ENCODE data around the gene CYB561. TPM values are rescaled to one million over a fixed set of nuclear protein-coding genes. Genes with fewer than 3 reads are reported as not detected.

Gene CYB561
- total RNA-seq, 1 donor from 2014 or later = 24.5 TPM

- H3K4me3 ChIP-seq (ENCODE audit: low read depth, low read length) = no peak overlapping the region
- H3K27me3 ChIP-seq (ENCODE audit: control insufficient read depth, insufficient read depth, low read length) = no peaks in the 10 kb centered on the region
- H3K36me3 ChIP-seq (ENCODE audit: control insufficient read depth, insufficient read depth, low read length) = peaks cover 5% of the 10 kb centered on the region
- FAIRE-seq (no peak), DNase-seq (ENCODE audit: low read depth) (no peak)
- no peak for TF ChIP-seq CTCF (IDR thresholded peaks at IDR 0.05; ENCODE audit: insufficient read depth, low read length, severe bottlenecking)
Observed at GRCh38 chr17:63436523-63437110, 9.5 kb downstream of the CYB561 start.

GRCh38 chr17:63435681-63436522, 10.2 kb downstream of the CYB561 start:
- Histone ChIP-seq H3K27me3 (ENCODE audit: control insufficient read depth, insufficient read depth, low read length) (no peaks in the 10 kb centered on the region), H3K36me3 (ENCODE audit: control insufficient read depth, insufficient read depth, low read length) (peaks cover 4% of the 10 kb centered on the region), H3K4me3 (ENCODE audit: low read depth, low read length) (no peak overlapping the region)
- DNase-seq (ENCODE audit: low read depth) = peak; percentile 31
- no peak for FAIRE-seq
- TF ChIP-seq CTCF (IDR thresholded peaks at IDR 0.05; ENCODE audit: insufficient read depth, low read length, severe bottlenecking) = peak; percentile 66

GRCh38 chr17:63434951-63435571, 11.0 kb downstream of the CYB561 start:
- no peaks in the 10 kb centered on the region for H3K27me3 ChIP-seq (ENCODE audit: control insufficient read depth, insufficient read depth, low read length)
- no peak overlapping the region for H3K4me3 ChIP-seq (ENCODE audit: low read depth, low read length)
- FAIRE-seq (no peak), DNase-seq (ENCODE audit: low read depth) (peak; percentile 76)
- peak; percentile 30 for TF ChIP-seq CTCF (IDR thresholded peaks at IDR 0.05; ENCODE audit: insufficient read depth, low read length, severe bottlenecking)
- H3K36me3 ChIP-seq (ENCODE audit: control insufficient read depth, insufficient read depth, low read length) = peaks cover 4% of the 10 kb centered on the region

- TF ChIP-seq CTCF (IDR thresholded peaks at IDR 0.05; ENCODE audit: insufficient read depth, low read length, severe bottlenecking) = no peak
- DNase-seq (ENCODE audit: low read depth) = peak; percentile 24
- no peak for FAIRE-seq
Observed at GRCh38 chr17:63433746-63434591, 12.1 kb downstream of the CYB561 start.

GRCh38 chr17:63431939-63432804, 13.9 kb downstream of the CYB561 start:
- no peak for DNase-seq (ENCODE audit: low read depth)
- Histone ChIP-seq H3K4me3 (ENCODE audit: low read depth, low read length) (no peak overlapping the region), H3K27me3 (ENCODE audit: control insufficient read depth, insufficient read depth, low read length) (no peaks in the 10 kb centered on the region), H3K36me3 (ENCODE audit: control insufficient read depth, insufficient read depth, low read length) (peaks cover 7% of the 10 kb centered on the region)
- FAIRE-seq = no peak
- TF ChIP-seq CTCF (IDR thresholded peaks at IDR 0.05; ENCODE audit: insufficient read depth, low read length, severe bottlenecking) = no peak

More at GRCh38 chr17:63433746-63434591, 12.1 kb downstream of the CYB561 start:
- peaks cover 4% of the 10 kb centered on the region for H3K36me3 ChIP-seq (ENCODE audit: control insufficient read depth, insufficient read depth, low read length)
- H3K27me3 ChIP-seq (ENCODE audit: control insufficient read depth, insufficient read depth, low read length) = no peaks in the 10 kb centered on the region
- no peak overlapping the region for H3K4me3 ChIP-seq (ENCODE audit: low read depth, low read length)

Measured in bronchial epithelial cell (primary cell).